ENCODE data around the gene SLAMF8. TPM values are rescaled to one million over a fixed set of nuclear protein-coding genes. Genes with fewer than 3 reads are reported as not detected.

Gene SLAMF8
- total RNA-seq, 1 experiment from 2014 or later: not detected

GRCh38 chr1:159881622-159882526 is 55.2 kb downstream of the SLAMF8 start:
- no peak for TF ChIP-seq CTCF (conservative IDR thresholded peaks at IDR 0.05)
- Histone ChIP-seq H3K27me3 (ENCODE audit: insufficient read depth, low read length) (no peaks in the 10 kb centered on the region), H3K56ac (ENCODE audit: insufficient read length, low read depth, low read length) (no peak overlapping the region), H3K4me1 (ENCODE audit: insufficient read depth, low read length) (no peaks in the 10 kb centered on the region), H4K91ac (ENCODE audit: insufficient read length, low read depth, low read length) (no peak overlapping the region), H2BK20ac (ENCODE audit: low read depth, low read length, poor library complexity, severe bottlenecking) (no peak overlapping the region), H3K4ac (ENCODE audit: low read depth, low read length) (no peak overlapping the region), H3K9me3 (ENCODE audit: control insufficient read depth, low read depth, low read length) (no peaks in the 10 kb centered on the region), H2AK5ac (ENCODE audit: insufficient read length, low read length) (no peak overlapping the region), H2AFZ (ENCODE audit: low read length) (no peak overlapping the region), H2BK120ac (ENCODE audit: low read depth, low read length, poor library complexity, severe bottlenecking) (no peak overlapping the region), H4K8ac (replicated peaks; ENCODE audit: insufficient read length, low read depth, low read length) (no peak overlapping the region), H3K9ac (ENCODE audit: extremely low read depth, insufficient read length, low read length) (no peak overlapping the region), H2BK15ac (ENCODE audit: low read depth, low read length) (no peak overlapping the region), H3T11ph (ENCODE audit: low read length) (no peak overlapping the region), H3K18ac (ENCODE audit: insufficient read length, low read depth, low read length) (no peak overlapping the region), H3K23ac (ENCODE audit: insufficient read length, low read depth, low read length) (no peak overlapping the region), H4K5ac (ENCODE audit: insufficient read length, low read depth, low read length) (no peak overlapping the region), H3K4me2 (ENCODE audit: insufficient read depth, insufficient read length, low read length) (no peak overlapping the region), H2BK5ac (ENCODE audit: insufficient read length, low read length) (no peak overlapping the region), H3K27ac (ENCODE audit: insufficient read length, low read depth, low read length) (no peak overlapping the region), H3K79me1 (ENCODE audit: insufficient read depth, low read depth, low read length, poor library complexity, severe bottlenecking) (no peaks in the 10 kb centered on the region), H4K20me1 (ENCODE audit: control insufficient read depth, insufficient read depth, insufficient read length) (no peaks in the 10 kb centered on the region), H2BK12ac (ENCODE audit: insufficient read length, low read depth, low read length) (no peak overlapping the region), H3K79me2 (ENCODE audit: insufficient read depth, low read length) (no peaks in the 10 kb centered on the region), H3K23me2 (ENCODE audit: insufficient read length, low read depth, low read length, poor library complexity, severe bottlenecking) (no peaks in the 10 kb centered on the region), H3K14ac (ENCODE audit: insufficient read depth, low read length) (no peak overlapping the region; the same call in 1 of the 2 replicates)
- Mint-ChIP-seq H3K4me3 (no peak overlapping the region), H3K4me1 (no peaks in the 10 kb centered on the region), H3K9me3 (no peaks in the 10 kb centered on the region), H3K27me3 (ENCODE audit: low read depth) (no peaks in the 10 kb centered on the region; the same call in none of the 2 replicates), H3K27ac (no peak overlapping the region), H3K36me3 (ENCODE audit: insufficient read depth in 1 of 3, low read depth in 3 of 3) (no peaks in the 10 kb centered on the region)
- DNase-seq: no peak
- no CpG with 5 or more reads among the region's 6 CpGs for WGBS (ENCODE audit: extremely low coverage, insufficient read length, low lambda C conversion rate)
